ENCODE data around the gene FOXP1.

The FOXP1 gene

GRCh38 chr3:71495708-71496472, 87.6 kb downstream of the FOXP1 start:
- Histone ChIP-seq H3K9me3 (ENCODE audit: low read length) (peaks cover 7% of the 10 kb centered on the region), H3K79me2 (ENCODE audit: insufficient read depth, low read length) (peaks cover 49% of the 10 kb centered on the region), H2AFZ (ENCODE audit: low read length) (no peak overlapping the region), H3K4me3 (ENCODE audit: low read depth, low read length, poor library complexity, severe bottlenecking) (no peak overlapping the region), H3K9ac (ENCODE audit: low read length) (no peak overlapping the region), H3K4me1 (ENCODE audit: insufficient read depth, low read length, severe bottlenecking) (peaks cover 35% of the 10 kb centered on the region), H4K20me1 (ENCODE audit: insufficient read depth, low read length) (no peaks in the 10 kb centered on the region), H3K9me2 (ENCODE audit: low read depth, low read length) (no peaks in the 10 kb centered on the region), H3K27ac (ENCODE audit: low read depth, low read length, poor library complexity, severe bottlenecking) (no peak overlapping the region), H3K4me2 (ENCODE audit: low read length) (no peak overlapping the region), H3K36me3 (ENCODE audit: insufficient read depth, low read length) (peaks cover 48% of the 10 kb centered on the region), H3F3A (ENCODE audit: insufficient read depth, low read length) (no peaks in the 10 kb centered on the region), H3K27me3 (ENCODE audit: insufficient read depth, low read length) (no peaks in the 10 kb centered on the region)
- TF ChIP-seq EZH2 (IDR thresholded peaks at IDR 0.05; ENCODE audit: borderline replicate concordance, low read length) (no peak), CTCF (IDR thresholded peaks at IDR 0.05; ENCODE audit: low read length) (no peak)

- no peaks in the 10 kb centered on the region for H3F3A ChIP-seq (ENCODE audit: insufficient read depth, low read length)
- peaks cover 7% of the 10 kb centered on the region for H3K9me3 ChIP-seq (ENCODE audit: low read length)
- H3K27ac ChIP-seq (ENCODE audit: low read depth, low read length, poor library complexity, severe bottlenecking): no peak overlapping the region
- H3K4me2 ChIP-seq (ENCODE audit: low read length): no peak overlapping the region
- peaks cover 26% of the 10 kb centered on the region for H3K4me1 ChIP-seq (ENCODE audit: insufficient read depth, low read length, severe bottlenecking)
- no peaks in the 10 kb centered on the region for H4K20me1 ChIP-seq (ENCODE audit: insufficient read depth, low read length)
- H3K9me2 ChIP-seq (ENCODE audit: low read depth, low read length): no peaks in the 10 kb centered on the region
- no peak for TF ChIP-seq CTCF (IDR thresholded peaks at IDR 0.05; ENCODE audit: low read length)
- no peak for TF ChIP-seq EZH2 (IDR thresholded peaks at IDR 0.05; ENCODE audit: borderline replicate concordance, low read length)
- no peaks in the 10 kb centered on the region for H3K27me3 ChIP-seq (ENCODE audit: insufficient read depth, low read length)
- peaks cover 36% of the 10 kb centered on the region for H3K79me2 ChIP-seq (ENCODE audit: insufficient read depth, low read length)
- no peak overlapping the region for H2AFZ ChIP-seq (ENCODE audit: low read length)
- H3K9ac ChIP-seq (ENCODE audit: low read length): no peak overlapping the region
- no peak overlapping the region for H3K4me3 ChIP-seq (ENCODE audit: low read depth, low read length, poor library complexity, severe bottlenecking)
- H3K36me3 ChIP-seq (ENCODE audit: insufficient read depth, low read length): peaks cover 65% of the 10 kb centered on the region
These were observed 89.3 kb downstream of the FOXP1 start for GRCh38 chr3:71494212-71494611.

- TF ChIP-seq EZH2 (IDR thresholded peaks at IDR 0.05; ENCODE audit: borderline replicate concordance, low read length): no peak
- no peak for TF ChIP-seq CTCF (IDR thresholded peaks at IDR 0.05; ENCODE audit: low read length)
- H3K4me1 ChIP-seq (ENCODE audit: insufficient read depth, low read length, severe bottlenecking): peaks cover 27% of the 10 kb centered on the region
- H3K4me2 ChIP-seq (ENCODE audit: low read length): no peak overlapping the region
- peaks cover 75% of the 10 kb centered on the region for H3K36me3 ChIP-seq (ENCODE audit: insufficient read depth, low read length)
- peaks cover 27% of the 10 kb centered on the region for H3K79me2 ChIP-seq (ENCODE audit: insufficient read depth, low read length)
- H4K20me1 ChIP-seq (ENCODE audit: insufficient read depth, low read length): no peaks in the 10 kb centered on the region
- peaks cover 7% of the 10 kb centered on the region for H3K9me3 ChIP-seq (ENCODE audit: low read length)
- H3K9ac ChIP-seq (ENCODE audit: low read length): no peak overlapping the region
- no peak overlapping the region for H3K27ac ChIP-seq (ENCODE audit: low read depth, low read length, poor library complexity, severe bottlenecking)
- H3K27me3 ChIP-seq (ENCODE audit: insufficient read depth, low read length): no peaks in the 10 kb centered on the region
- no peak overlapping the region for H2AFZ ChIP-seq (ENCODE audit: low read length)
- no peaks in the 10 kb centered on the region for H3F3A ChIP-seq (ENCODE audit: insufficient read depth, low read length)
- H3K9me2 ChIP-seq (ENCODE audit: low read depth, low read length): no peaks in the 10 kb centered on the region
- H3K4me3 ChIP-seq (ENCODE audit: low read depth, low read length, poor library complexity, severe bottlenecking): no peak overlapping the region
These were observed 90.4 kb downstream of the FOXP1 start for GRCh38 chr3:71492974-71493771.
